ENCODE data around the gene ANXA4. TPM values are rescaled to one million over a fixed set of nuclear protein-coding genes. Genes with fewer than 3 reads are reported as not detected.
A peak's percentile ranks its signal among the peaks of the same experiment; 100 is the strongest.
"Not testable (repeated sequence)": the region's sequence is repeated elsewhere in the genome, so short reads cannot be mapped to it uniquely, and the experiment has no call there.

The ANXA4 gene
- total and polyA plus RNA-seq, 4 donors = 19.5 to 61.4 (median 22.6) TPM

GRCh38 chr2:69798290-69798908 lies 56.5 kb downstream of the ANXA4 start:
- WGBS (ENCODE audit: insufficient coverage) = 8% methylated on average over 1 of the region's 7 CpGs
- Histone ChIP-seq H3K9me3 (ENCODE audit: control insufficient read depth, insufficient read depth, low read length) (no peaks in the 10 kb centered on the region), H3K27me3 (ENCODE audit: control insufficient read depth, insufficient read depth, low read length) (no peaks in the 10 kb centered on the region), H3K27ac (ENCODE audit: low read depth, low read length) (peak overlapping the region; percentile 84), H3K4me3 (ENCODE audit: low read depth, low read length) (peak overlapping the region; percentile 37), H3K36me3 (ENCODE audit: control insufficient read depth, insufficient read depth, low read length) (no peaks in the 10 kb centered on the region), H3K4me1 (ENCODE audit: control insufficient read depth, insufficient read depth, low read length) (peaks cover 4% of the 10 kb centered on the region)
- DNase-seq (ENCODE audit: low read depth in 4 of 6, low spot score in 6 of 6) = peak in 2 of 6 donors; percentile 50 to 55

- DNase-seq (ENCODE audit: low read depth in 4 of 6, low spot score in 6 of 6) = peak in 2 of 6 donors; percentile 41 to 78
- Histone ChIP-seq H3K4me1 (ENCODE audit: control insufficient read depth, insufficient read depth, low read length) (peaks cover 4% of the 10 kb centered on the region), H3K27ac (ENCODE audit: low read depth, low read length) (peak overlapping the region; percentile 84), H3K9me3 (ENCODE audit: control insufficient read depth, insufficient read depth, low read length) (no peaks in the 10 kb centered on the region), H3K36me3 (ENCODE audit: control insufficient read depth, insufficient read depth, low read length) (no peaks in the 10 kb centered on the region), H3K4me3 (ENCODE audit: low read depth, low read length) (peak overlapping the region; percentile 37), H3K27me3 (ENCODE audit: control insufficient read depth, insufficient read depth, low read length) (no peaks in the 10 kb centered on the region)
- WGBS (ENCODE audit: insufficient coverage) = 8% methylated on average over 2 of the region's 4 CpGs
Measured at GRCh38 chr2:69798909-69799526, 57.1 kb downstream of the ANXA4 start.

- Histone ChIP-seq H3K4me1 (ENCODE audit: control insufficient read depth, insufficient read depth, low read length) (peaks cover 4% of the 10 kb centered on the region), H3K27me3 (ENCODE audit: control insufficient read depth, insufficient read depth, low read length) (no peaks in the 10 kb centered on the region), H3K4me3 (ENCODE audit: low read depth, low read length) (no peak overlapping the region), H3K27ac (ENCODE audit: low read depth, low read length) (no peak overlapping the region), H3K36me3 (ENCODE audit: control insufficient read depth, insufficient read depth, low read length) (no peaks in the 10 kb centered on the region), H3K9me3 (ENCODE audit: control insufficient read depth, insufficient read depth, low read length) (no peaks in the 10 kb centered on the region)
- peak in 1 of 6 donors; percentile 6 for DNase-seq (ENCODE audit: low read depth in 4 of 6, low spot score in 6 of 6)
- WGBS (ENCODE audit: insufficient coverage) = 56% methylated on average over 1 of the region's 1 CpG
Measured at GRCh38 chr2:69801745-69802290, 59.9 kb downstream of the ANXA4 start.

- WGBS (ENCODE audit: insufficient coverage) = no CpG with 5 or more reads among the region's 4 CpGs
- H3K27ac ChIP-seq (ENCODE audit: low read depth, low read length); H3K9me3 ChIP-seq (ENCODE audit: control insufficient read depth, insufficient read depth, low read length); H3K4me3 ChIP-seq (ENCODE audit: low read depth, low read length); H3K36me3 ChIP-seq (ENCODE audit: control insufficient read depth, insufficient read depth, low read length); H3K27me3 ChIP-seq (ENCODE audit: control insufficient read depth, insufficient read depth, low read length); DNase-seq (ENCODE audit: low read depth in 4 of 6, low spot score in 6 of 6); H3K4me1 ChIP-seq (ENCODE audit: control insufficient read depth, insufficient read depth, low read length): not testable (repeated sequence)
Measured at GRCh38 chr2:69802781-69803367, 60.9 kb downstream of the ANXA4 start.

GRCh38 chr2:69804416-69804815 lies 62.5 kb downstream of the ANXA4 start:
- Histone ChIP-seq H3K27me3 (ENCODE audit: control insufficient read depth, insufficient read depth, low read length) (no peaks in the 10 kb centered on the region), H3K9me3 (ENCODE audit: control insufficient read depth, insufficient read depth, low read length) (no peaks in the 10 kb centered on the region), H3K36me3 (ENCODE audit: control insufficient read depth, insufficient read depth, low read length) (peaks cover 3% of the 10 kb centered on the region), H3K4me1 (ENCODE audit: control insufficient read depth, insufficient read depth, low read length) (no peaks in the 10 kb centered on the region), H3K4me3 (ENCODE audit: low read depth, low read length) (no peak overlapping the region), H3K27ac (ENCODE audit: low read depth, low read length) (no peak overlapping the region)
- 93% methylated on average over 9 of the region's 11 CpGs for WGBS (ENCODE audit: insufficient coverage)
- DNase-seq (ENCODE audit: low read depth in 4 of 6, low spot score in 6 of 6) = no peak

GRCh38 chr2:69805887-69806286 lies 64.0 kb downstream of the ANXA4 start:
- H3K9me3 ChIP-seq (ENCODE audit: control insufficient read depth, insufficient read depth, low read length) = no peaks in the 10 kb centered on the region
- H3K4me3 ChIP-seq (ENCODE audit: low read depth, low read length) = no peak overlapping the region
- no peaks in the 10 kb centered on the region for H3K4me1 ChIP-seq (ENCODE audit: control insufficient read depth, insufficient read depth, low read length)
- H3K27ac ChIP-seq (ENCODE audit: low read depth, low read length) = no peak overlapping the region
- no peak for DNase-seq (ENCODE audit: low read depth in 4 of 6, low spot score in 6 of 6)
- peaks cover 3% of the 10 kb centered on the region for H3K36me3 ChIP-seq (ENCODE audit: control insufficient read depth, insufficient read depth, low read length)
- WGBS (ENCODE audit: insufficient coverage) = no CpG with 5 or more reads among the region's 1 CpG
- no peaks in the 10 kb centered on the region for H3K27me3 ChIP-seq (ENCODE audit: control insufficient read depth, insufficient read depth, low read length)

- Histone ChIP-seq H3K27me3 (ENCODE audit: control insufficient read depth, insufficient read depth, low read length) (no peaks in the 10 kb centered on the region), H3K4me3 (ENCODE audit: low read depth, low read length) (no peak overlapping the region), H3K4me1 (ENCODE audit: control insufficient read depth, insufficient read depth, low read length) (no peaks in the 10 kb centered on the region), H3K36me3 (ENCODE audit: control insufficient read depth, insufficient read depth, low read length) (peaks cover 3% of the 10 kb centered on the region), H3K9me3 (ENCODE audit: control insufficient read depth, insufficient read depth, low read length) (no peaks in the 10 kb centered on the region), H3K27ac (ENCODE audit: low read depth, low read length) (no peak overlapping the region)
- WGBS (ENCODE audit: insufficient coverage) = 71% methylated on average over 12 of the region's 16 CpGs
- DNase-seq (ENCODE audit: low read depth in 4 of 6, low spot score in 6 of 6) = peak in 1 of 6 donors; percentile 22
Measured at GRCh38 chr2:69807821-69808540, 66.0 kb downstream of the ANXA4 start.

- no peaks in the 10 kb centered on the region for H3K27me3 ChIP-seq (ENCODE audit: control insufficient read depth, insufficient read depth, low read length)
- peaks cover 3% of the 10 kb centered on the region for H3K36me3 ChIP-seq (ENCODE audit: control insufficient read depth, insufficient read depth, low read length)
- H3K4me1 ChIP-seq (ENCODE audit: control insufficient read depth, insufficient read depth, low read length) = no peaks in the 10 kb centered on the region
- WGBS (ENCODE audit: insufficient coverage) = 98% methylated on average over 6 of the region's 6 CpGs
- no peaks in the 10 kb centered on the region for H3K9me3 ChIP-seq (ENCODE audit: control insufficient read depth, insufficient read depth, low read length)
- no peak overlapping the region for H3K4me3 ChIP-seq (ENCODE audit: low read depth, low read length)
- H3K27ac ChIP-seq (ENCODE audit: low read depth, low read length) = no peak overlapping the region
- DNase-seq (ENCODE audit: low read depth in 4 of 6, low spot score in 6 of 6) = no peak
Measured at GRCh38 chr2:69810550-69810949, 68.6 kb downstream of the ANXA4 start.

GRCh38 chr2:69811018-69811417 lies 69.1 kb downstream of the ANXA4 start:
- DNase-seq (ENCODE audit: low read depth in 4 of 6, low spot score in 6 of 6) = no peak
- H3K27me3 ChIP-seq (ENCODE audit: control insufficient read depth, insufficient read depth, low read length) = no peaks in the 10 kb centered on the region
- WGBS (ENCODE audit: insufficient coverage) = 80% methylated on average over 5 of the region's 5 CpGs

More at GRCh38 chr2:69811018-69811417, 69.1 kb downstream of the ANXA4 start:
- H3K9me3 ChIP-seq (ENCODE audit: control insufficient read depth, insufficient read depth, low read length) = no peaks in the 10 kb centered on the region
- H3K27ac ChIP-seq (ENCODE audit: low read depth, low read length) = no peak overlapping the region
- H3K4me1 ChIP-seq (ENCODE audit: control insufficient read depth, insufficient read depth, low read length) = no peaks in the 10 kb centered on the region
- H3K36me3 ChIP-seq (ENCODE audit: control insufficient read depth, insufficient read depth, low read length) = peaks cover 3% of the 10 kb centered on the region
- no peak overlapping the region for H3K4me3 ChIP-seq (ENCODE audit: low read depth, low read length)

Measured in spinal cord (tissue), 10 donors.